H1 (cell line): ENCODE measurements around the gene HP1BP3. TPM values are rescaled to one million over a fixed set of nuclear protein-coding genes. Genes with fewer than 3 reads are reported as not detected.

ENCODE experiments used
- CTCF ChIA-PET: fragments of 300-600 bp; sonication (Branson Sonifier 250); formaldehyde crosslinking; loops from one replicate; lab custom pipeline; 2021; ENCODE audit not compliant: partially characterized antibody; lab: Charles Lee
- POLR2A ChIA-PET: fragments of 300-600 bp; sonication (Branson Sonifier 250); formaldehyde crosslinking; loops from one replicate; lab custom pipeline; 2021; ENCODE audit warnings: inconsistent platforms; ENCODE audit not compliant: partially characterized antibody; lab: Charles Lee
- DNase-seq, 2 experiments: peaks; one replicate each; pipeline versions ENCODE4 v3.0.0 to v3.0.0-alpha.2; 2010 to 2022; ENCODE audit warnings: low spot score in 2 of 2, low read depth in 1 of 2, mixed read lengths in 1 of 2
- FAIRE-seq: peaks from 2 replicates; lab custom pipeline; 2011; peaks lifted over from hg19 to GRCh38; lab: Jason Lieb, UNC
- H2AFZ ChIP-seq: 2 replicates; pipeline ENCODE4 v1.8.1; 2012; ENCODE audit warnings: low read length, inconsistent platforms
- H2AK5ac ChIP-seq: 2 replicates; pipeline ENCODE4 v1.6.1; 2013; ENCODE audit warnings: low read depth, low read length
- H2BK120ac ChIP-seq: replicated peaks from 2 replicates; pipeline ENCODE3; 2013; ENCODE audit warnings: low read depth, low read length, inconsistent platforms
- H2BK12ac ChIP-seq: 2 replicates; pipeline ENCODE4 v1.6.1; 2013; ENCODE audit warnings: low read depth, low read length
- H2BK15ac ChIP-seq: 2 replicates; pipeline ENCODE4 v1.6.1; 2013; ENCODE audit warnings: low read length
- H2BK20ac ChIP-seq: 2 replicates; pipeline ENCODE4 v1.6.1; 2013; ENCODE audit warnings: low read length
- H2BK5ac ChIP-seq: 2 replicates; pipeline ENCODE4 v1.6.1; 2013; ENCODE audit warnings: low read depth, low read length
- H3K14ac ChIP-seq: 2 replicates; pipeline ENCODE4 v1.6.1; 2013; ENCODE audit warnings: inconsistent platforms; ENCODE audit not compliant: insufficient read length
- H3K18ac ChIP-seq: 2 replicates; pipeline ENCODE4 v1.6.1; 2013; ENCODE audit warnings: low read length; ENCODE audit errors: extremely low read depth
- H3K23ac ChIP-seq: 2 replicates; pipeline ENCODE4 v1.6.1; 2013; ENCODE audit warnings: inconsistent platforms; ENCODE audit not compliant: insufficient read length
- H3K23me2 ChIP-seq: 2 replicates; pipeline ENCODE4 v1.6.1; 2013; ENCODE audit warnings: low read depth, low read length
- H3K27ac ChIP-seq: 2 replicates; pipeline ENCODE4 v1.6.1; 2011; ENCODE audit warnings: low read depth, low read length, inconsistent platforms
- H3K27me3 ChIP-seq, 4 experiments: replicated peaks in 1 of 4; 1 replicate in 1 of 4; 2 replicates in 3 of 4; pipeline versions ENCODE4 v1.6.1 to v1.8.1; 2011 to 2013; ENCODE audit warnings: low read length in 3 of 4, mild to moderate bottlenecking in 3 of 4, inconsistent platforms in 2 of 4, mixed read lengths in 2 of 4, moderate library complexity in 1 of 4; ENCODE audit not compliant: control insufficient read depth in 3 of 4, insufficient read depth in 3 of 4; ENCODE audit errors: extremely low read depth in 1 of 4
- H3K36me3 ChIP-seq, 4 experiments: 2 replicates each; pipeline versions ENCODE4 v1.6.1 to v1.8.1; 2011 to 2013; ENCODE audit warnings: mild to moderate bottlenecking in 4 of 4, low read length in 3 of 4, moderate library complexity in 2 of 4, control low read depth in 1 of 4, inconsistent platforms in 1 of 4; ENCODE audit not compliant: insufficient read depth in 4 of 4, control insufficient read depth in 2 of 4
- H3K4ac ChIP-seq: replicated peaks from 2 replicates; pipeline ENCODE3; 2013; ENCODE audit warnings: low read length, low read depth, mixed read lengths, inconsistent platforms; ENCODE audit not compliant: insufficient read length
- H3K4me1 ChIP-seq, 4 experiments: replicated peaks in 1 of 4; 1 replicate in 1 of 4; 2 replicates in 3 of 4; pipeline versions ENCODE4 v1.6.1 to v1.8.1; 2011 to 2013; ENCODE audit warnings: low read length in 3 of 4, inconsistent platforms in 2 of 4, mixed read lengths in 1 of 4; ENCODE audit not compliant: insufficient read depth in 4 of 4, control insufficient read depth in 3 of 4
- H3K4me2 ChIP-seq, 2 experiments: 2 replicates each; pipeline versions ENCODE4 v1.6.1 to v1.8.1; 2011 to 2013; ENCODE audit warnings: low read depth in 2 of 2, low read length in 2 of 2, control low read depth in 1 of 2, inconsistent platforms in 1 of 2, mild to moderate bottlenecking in 1 of 2; ENCODE audit not compliant: insufficient read depth in 1 of 2
- H3K4me3 ChIP-seq, 4 experiments: fragments of 200-600, 300-600 bp in 1 of 4; sonication (generic), shearing (Covaris generic), sonication (Bioruptor Twin) in 1 of 4; 2 replicates each; pipeline versions ENCODE4 v1.5.1 to v1.8.1; 2011 to 2016; ENCODE audit warnings: low read length in 4 of 4, low read depth in 3 of 4, control low read depth in 2 of 4, inconsistent platforms in 2 of 4, mild to moderate bottlenecking in 2 of 4, mixed read lengths in 1 of 4, moderate library complexity in 1 of 4; ENCODE audit not compliant: insufficient read depth in 2 of 4; ENCODE audit errors: extremely low read depth in 1 of 4
- H3K56ac ChIP-seq: replicated peaks from 2 replicates; pipeline ENCODE3; 2013; ENCODE audit warnings: low read depth, mild to moderate bottlenecking, mixed read lengths, low read length, inconsistent platforms; ENCODE audit not compliant: insufficient read length
- H3K79me1 ChIP-seq: 2 replicates; pipeline ENCODE4 v1.6.1; 2013; ENCODE audit warnings: low read depth, low read length, control low read depth
- H3K79me2 ChIP-seq, 2 experiments: 2 replicates each; pipeline versions ENCODE4 v1.6.1 to v1.8.1; 2012 to 2013; ENCODE audit warnings: low read length in 2 of 2, mild to moderate bottlenecking in 2 of 2, inconsistent platforms in 1 of 2; ENCODE audit not compliant: insufficient read depth in 2 of 2, control insufficient read depth in 1 of 2
- H3K9ac ChIP-seq, 4 experiments: replicated peaks in 1 of 4; 1 replicate in 1 of 4; 2 replicates in 3 of 4; pipeline versions ENCODE4 v1.6.1 to v1.8.1; 2011 to 2013; ENCODE audit warnings: low read depth in 3 of 4, low read length in 3 of 4, control low read depth in 2 of 4, mild to moderate bottlenecking in 2 of 4, moderate library complexity in 2 of 4, inconsistent platforms in 1 of 4; ENCODE audit errors: extremely low read depth in 1 of 4
- H3K9me3 ChIP-seq, 2 experiments: 2 replicates each; pipeline versions ENCODE4 v1.6.1 to v1.8.1; 2012 to 2013; ENCODE audit warnings: mild to moderate bottlenecking in 2 of 2, moderate library complexity in 2 of 2, control low read depth in 1 of 2, inconsistent platforms in 1 of 2, low read depth in 1 of 2, low read length in 1 of 2, mixed read lengths in 1 of 2; ENCODE audit not compliant: insufficient read depth in 2 of 2
- H4K20me1 ChIP-seq, 2 experiments: replicated peaks in 1 of 2; 2 replicates each; pipeline versions ENCODE3 to v1.8.1; 2011 to 2013; ENCODE audit warnings: inconsistent platforms in 2 of 2, low read length in 2 of 2, mild to moderate bottlenecking in 1 of 2; ENCODE audit not compliant: insufficient read depth in 2 of 2, control insufficient read depth in 1 of 2
- H4K5ac ChIP-seq: 2 replicates; pipeline ENCODE4 v1.6.1; 2013; ENCODE audit warnings: low read length, low read depth, mixed read lengths, inconsistent platforms; ENCODE audit not compliant: insufficient read length
- H4K8ac ChIP-seq: 2 replicates; pipeline ENCODE4 v1.8.0; 2013; ENCODE audit warnings: mild to moderate bottlenecking, moderate library complexity, low read length, inconsistent platforms; ENCODE audit not compliant: insufficient read depth; ENCODE audit errors: extremely low read depth
- H4K91ac ChIP-seq: replicated peaks from 2 replicates; pipeline ENCODE3; 2013; ENCODE audit warnings: low read length, mixed read lengths, inconsistent platforms; ENCODE audit not compliant: insufficient read length
- ASH2L ChIP-seq: fragments of 200-600, 300-600 bp; sonication (generic); IDR thresholded peaks from one replicate; pipeline ENCODE4 v1.7.1; 2017; ENCODE audit warnings: low read length
- BACH1 ChIP-seq: IDR thresholded peaks from 2 replicates; pipeline ENCODE4 v1.6.1; 2012; ENCODE audit warnings: low read length, improper control_type of control experiment
- EGR1 ChIP-seq: IDR thresholded peaks from 2 replicates; pipeline ENCODE4 v1.6.1; 2011; ENCODE audit warnings: low read depth, low read length, borderline replicate concordance
- EZH2 ChIP-seq: fragments of 200-600 bp; sonication (generic); IDR thresholded peaks from 2 replicates; pipeline ENCODE4 v1.7.1; 2012; ENCODE audit warnings: low read depth, mild to moderate bottlenecking, moderate library complexity, low read length, inconsistent platforms; ENCODE audit not compliant: severe bottlenecking
- FOSL1 ChIP-seq: IDR thresholded peaks from 2 replicates; pipeline ENCODE4 v1.6.1; 2011; ENCODE audit warnings: mild to moderate bottlenecking, low read depth, low read length, moderate library complexity; ENCODE audit not compliant: insufficient read depth
- KDM4A ChIP-seq: IDR thresholded peaks from one replicate; pipeline ENCODE4 v1.7.1; 2012; ENCODE audit warnings: low read depth, mild to moderate bottlenecking, moderate library complexity, low read length, inconsistent platforms; ENCODE audit not compliant: severe bottlenecking
- RAD21 ChIP-seq, 2 experiments: IDR thresholded peaks in 1 of 2; conservative IDR thresholded peaks in 1 of 2; 2 replicates each; pipeline ENCODE4 v1.6.1; 2011; ENCODE audit warnings: low read depth in 2 of 2, low read length in 2 of 2, improper control_type of control experiment in 1 of 2, inconsistent platforms in 1 of 2, mild to moderate bottlenecking in 1 of 2, moderate library complexity in 1 of 2
- RBBP5 ChIP-seq: IDR thresholded peaks from 2 replicates; pipeline ENCODE4 v1.7.1; 2012; ENCODE audit warnings: low read depth, mild to moderate bottlenecking, inconsistent platforms, low read length, moderate library complexity, borderline replicate concordance
- SAP30 ChIP-seq: fragments of 300-600 bp; sonication (generic); IDR thresholded peaks from 2 replicates; pipeline ENCODE4 v1.7.1; 2012; ENCODE audit warnings: low read length, moderate library complexity, mild to moderate bottlenecking, inconsistent platforms; ENCODE audit not compliant: insufficient read depth, insufficient replicate concordance
- SP2 ChIP-seq: IDR thresholded peaks from 2 replicates; pipeline ENCODE4 v1.6.1; 2012; ENCODE audit warnings: mild to moderate bottlenecking, low read length, inconsistent platforms
- WGBS, 2 experiments: shearing (Covaris generic) in 1 of 2; methylation state at CpG; one replicate each; pipeline versions ENCODE4 v1.1.6 to v1.1.7; 2013 to 2015; ENCODE audit warnings: low lambda C conversion rate in 2 of 2, mixed read lengths in 2 of 2, inconsistent platforms in 1 of 2, low coverage in 1 of 2, missing lambda C conversion rate in 1 of 2; ENCODE audit not compliant: insufficient replicate concordance in 2 of 2, insufficient coverage in 1 of 2, insufficient read length in 1 of 2; ENCODE audit errors: extremely low coverage in 1 of 2, missing lambda C conversion rate in 1 of 2; 5-methylcytosine and 5-hydroxymethylcytosine counted together
- polyA plus RNA-seq, 7 experiments: library from polyadenylated mRNA; depleted of rRNA in 3 of 7; stranded (reverse) in 5 of 7; unstranded in 2 of 7; fragments of >200 nt in 5 of 7; fragments of 200-250 nt in 2 of 7; gene quantifications; 1 replicate in 5 of 7; 2 replicates in 1 of 7; 4 replicates in 1 of 7; pipeline versions ENCODE4 v1.2.1 to v1.2.3, GENCODE V29; 2011 to 2013; ENCODE audit warnings: missing spikeins in 2 of 7, mixed read lengths in 2 of 7
- total RNA-seq: library from RNA; stranded (reverse); fragmentation: NEBNext Ultra II Directional; extraction: Animal tissue kit (Norgen Biotek cat#: 25700); gene quantifications from 2 replicates; pipeline ENCODE4 v1.2.1, GENCODE V29; 2021
- TF ChIP-seq, protein P1 (sequence below): IDR thresholded peaks from 2 replicates; pipeline ENCODE4 v1.6.1; 2012; ENCODE audit warnings: low read length, inconsistent platforms

HP1BP3 gene
- total and polyA plus RNA-seq, 2 of the 8 experiments (the other 6 are each of a cell fraction or from before 2014, with no cell fraction given) = 47.4 to 125 TPM

DNA sequence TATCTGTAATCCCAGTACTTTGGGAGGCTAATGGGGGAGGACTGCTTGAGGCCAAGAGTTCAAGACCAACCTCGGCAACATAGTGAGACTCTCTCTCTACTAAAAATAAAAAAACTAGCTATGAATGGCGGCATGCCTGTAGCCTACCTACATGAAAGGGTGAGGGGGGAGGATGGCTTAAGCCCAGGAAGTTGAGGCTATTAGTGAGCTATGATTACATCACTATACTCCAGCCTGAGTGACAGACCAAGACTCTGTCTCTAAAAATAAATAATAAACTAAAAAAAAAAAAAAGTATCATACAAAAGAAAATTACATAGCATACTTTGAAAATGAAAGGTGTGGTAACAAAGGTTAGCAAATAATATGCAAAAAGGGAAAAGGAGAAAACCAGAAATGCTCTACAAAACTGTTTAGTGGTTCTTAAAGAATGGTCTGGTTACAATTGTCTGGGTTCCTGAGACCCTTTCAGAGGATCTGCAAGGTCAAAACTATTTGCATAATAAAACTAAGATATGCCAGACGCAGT lies 35.6 kb downstream of the HP1BP3 start:
- Histone ChIP-seq H3K9ac (no peak overlapping the region), H3K4me2 (no peak overlapping the region), H3K9me3 (no peaks in the 10 kb centered on the region), H2BK20ac (no peak overlapping the region), H4K5ac (no peak overlapping the region), H2BK15ac (no peak overlapping the region), H3K23ac (no peak overlapping the region), H3K27me3 (no peaks in the 10 kb centered on the region), H3K79me2 (no peaks in the 10 kb centered on the region), H2AFZ (no peak overlapping the region), H3K4me1 (no peaks in the 10 kb centered on the region; a peak in 1 of 7 replicates), H3K18ac (no peak overlapping the region), H3K4me3 (no peak overlapping the region), H3K36me3 (peaks cover 14 to 62% (median 33%) of the 10 kb centered on the region in 4 experiments), H3K4ac (no peak overlapping the region), H3K14ac (no peak overlapping the region), H4K8ac (no peak overlapping the region), H3K56ac (no peak overlapping the region), H3K27ac (no peak overlapping the region), H2BK120ac (no peak overlapping the region), H4K91ac (no peak overlapping the region), H4K20me1 (peaks cover 0 to 2% of the 10 kb centered on the region in 2 experiments), H3K23me2 (no peaks in the 10 kb centered on the region), H2AK5ac (no peak overlapping the region), H3K79me1 (no peaks in the 10 kb centered on the region; the same call in 1 of the 2 replicates), H2BK5ac (no peak overlapping the region), H2BK12ac (no peak overlapping the region)
- no peak for DNase-seq
- no peak for FAIRE-seq
- 85% methylated on average over 3 of the region's 3 CpGs; no CpG with 5 or more reads in 1 of the 2 experiments for WGBS, 2 experiments
- CTCF ChIA-PET = interaction anchor here (0.7 to 2.1 kb wide), 5 partner anchors 18 to 56 kb away, joined by 3 to 9 read pairs (median 3); partner anchors contain the start of gene SH2D5
- POLR2A ChIA-PET = interaction anchor here (0.6 to 1.3 kb wide), 3 partner anchors 10 to 24 kb away, joined by 3 read pairs; no protein-coding TSS in a partner anchor
- TF ChIP-seq RAD21 (IDR thresholded peaks at IDR 0.05 in 1 of 2, conservative IDR thresholded peaks at IDR 0.05 in 1 of 2; ENCODE audit: low read depth in 2 of 2, low read length in 2 of 2) (no peak), EGR1 (no peak), KDM4A (no peak), EZH2 (no peak), SAP30 (no peak), BACH1 (no peak), ASH2L (no peak), SP2 (no peak), RBBP5 (no peak), FOSL1 (no peak)
- TF ChIP-seq, protein P1, sequence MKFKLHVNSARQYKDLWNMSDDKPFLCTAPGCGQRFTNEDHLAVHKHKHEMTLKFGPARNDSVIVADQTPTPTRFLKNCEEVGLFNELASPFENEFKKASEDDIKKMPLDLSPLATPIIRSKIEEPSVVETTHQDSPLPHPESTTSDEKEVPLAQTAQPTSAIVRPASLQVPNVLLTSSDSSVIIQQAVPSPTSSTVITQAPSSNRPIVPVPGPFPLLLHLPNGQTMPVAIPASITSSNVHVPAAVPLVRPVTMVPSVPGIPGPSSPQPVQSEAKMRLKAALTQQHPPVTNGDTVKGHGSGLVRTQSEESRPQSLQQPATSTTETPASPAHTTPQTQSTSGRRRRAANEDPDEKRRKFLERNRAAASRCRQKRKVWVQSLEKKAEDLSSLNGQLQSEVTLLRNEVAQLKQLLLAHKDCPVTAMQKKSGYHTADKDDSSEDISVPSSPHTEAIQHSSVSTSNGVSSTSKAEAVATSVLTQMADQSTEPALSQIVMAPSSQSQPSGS = no peak
